B cell (primary cell): Measurements from ENCODE around the gene ZNF592.

ENCODE experiments used
- CTCF ChIP-seq: fragments of 200-600 bp; IDR thresholded peaks from one replicate; pipeline ENCODE4 v1.8.0; 2022; ENCODE audit warnings: antibody characterized with exemption, mild to moderate bottlenecking
- EZH2 ChIP-seq: IDR thresholded peaks from 2 replicates; pipeline ENCODE4 v1.6.1; 2012; ENCODE audit warnings: borderline replicate concordance, low read depth, mild to moderate bottlenecking, moderate library complexity, low read length; ENCODE audit not compliant: insufficient read depth, poor library complexity, severe bottlenecking

- TF ChIP-seq CTCF (no peak), EZH2 (no peak)
These were observed 7.5 kb downstream of the ZNF592 start for GRCh38 chr15:84755736-84756527.
